Fibroblast of pulmonary artery (primary cell): Measurements from ENCODE around the gene IBA57.

ENCODE experiments used
- DNase-seq: peaks from one replicate; pipeline ENCODE4 v3.0.0-alpha.2; 2010; ENCODE audit warnings: low read depth
- H3K4me3 ChIP-seq: replicated peaks from 2 replicates; pipeline ENCODE4 v1.5.1; 2011; ENCODE audit warnings: low read depth, mild to moderate bottlenecking, control low read depth, low read length, moderate library complexity
- TF ChIP-seq, protein P1 (sequence below): IDR thresholded peaks from 2 replicates; pipeline ENCODE4 v1.5.1; 2011; ENCODE audit warnings: mild to moderate bottlenecking, control low read depth, low read length, inconsistent platforms; ENCODE audit errors: missing control alignments

Gene IBA57

DNA sequence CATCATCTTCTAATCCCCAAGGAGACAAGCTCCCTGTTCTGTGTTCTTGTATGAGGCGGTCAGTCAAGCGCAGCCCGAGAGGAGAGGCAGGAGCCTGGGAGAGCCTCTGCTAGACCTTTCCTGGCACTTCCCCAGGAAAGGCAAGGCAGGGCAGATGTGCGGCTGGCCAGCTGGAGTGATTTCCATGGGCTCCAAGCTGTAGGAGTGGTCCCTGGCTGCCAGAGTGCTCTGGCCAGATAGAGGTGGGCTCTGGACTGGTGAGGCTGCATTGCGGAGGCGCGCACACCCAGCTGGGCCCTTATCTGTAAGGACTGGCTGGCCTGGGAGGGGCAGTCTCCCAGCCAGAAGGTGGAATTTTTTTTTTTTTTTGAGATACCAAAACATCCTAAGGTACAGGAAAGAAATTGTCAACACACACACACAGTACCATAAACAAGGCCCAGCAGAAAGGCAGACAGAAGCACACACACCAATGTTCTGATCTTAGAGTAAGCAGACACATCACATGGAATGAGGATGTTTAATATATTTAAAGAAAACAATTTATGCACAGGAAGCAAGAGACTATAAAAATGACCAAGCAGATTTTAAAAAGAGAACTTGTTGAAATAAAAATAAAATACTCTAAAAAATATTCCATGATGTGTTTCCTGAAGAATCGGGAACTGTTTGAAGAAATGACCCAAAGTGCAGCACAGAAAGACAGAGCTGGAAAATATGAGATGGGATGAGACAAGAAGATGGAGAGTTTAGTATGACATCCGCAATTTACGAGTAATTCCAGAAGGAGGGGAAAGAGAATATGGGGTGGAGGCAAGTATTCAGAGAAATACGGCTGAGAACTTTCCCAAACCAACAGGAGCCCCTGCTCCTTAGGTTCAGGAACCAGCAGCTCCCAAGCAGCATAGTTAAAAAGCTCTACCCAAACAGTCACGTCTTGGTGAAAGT is 13.4 kb downstream of the IBA57 start:
- no peak for DNase-seq
- TF ChIP-seq, protein P1, sequence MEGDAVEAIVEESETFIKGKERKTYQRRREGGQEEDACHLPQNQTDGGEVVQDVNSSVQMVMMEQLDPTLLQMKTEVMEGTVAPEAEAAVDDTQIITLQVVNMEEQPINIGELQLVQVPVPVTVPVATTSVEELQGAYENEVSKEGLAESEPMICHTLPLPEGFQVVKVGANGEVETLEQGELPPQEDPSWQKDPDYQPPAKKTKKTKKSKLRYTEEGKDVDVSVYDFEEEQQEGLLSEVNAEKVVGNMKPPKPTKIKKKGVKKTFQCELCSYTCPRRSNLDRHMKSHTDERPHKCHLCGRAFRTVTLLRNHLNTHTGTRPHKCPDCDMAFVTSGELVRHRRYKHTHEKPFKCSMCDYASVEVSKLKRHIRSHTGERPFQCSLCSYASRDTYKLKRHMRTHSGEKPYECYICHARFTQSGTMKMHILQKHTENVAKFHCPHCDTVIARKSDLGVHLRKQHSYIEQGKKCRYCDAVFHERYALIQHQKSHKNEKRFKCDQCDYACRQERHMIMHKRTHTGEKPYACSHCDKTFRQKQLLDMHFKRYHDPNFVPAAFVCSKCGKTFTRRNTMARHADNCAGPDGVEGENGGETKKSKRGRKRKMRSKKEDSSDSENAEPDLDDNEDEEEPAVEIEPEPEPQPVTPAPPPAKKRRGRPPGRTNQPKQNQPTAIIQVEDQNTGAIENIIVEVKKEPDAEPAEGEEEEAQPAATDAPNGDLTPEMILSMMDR, result no peak
- no peak overlapping the region for H3K4me3 ChIP-seq

GRCh38 chr1:228180271-228180958 is 14.8 kb downstream of the IBA57 start:
- TF ChIP-seq, protein P1, result peak; percentile 33
- no peak for DNase-seq
- no peak overlapping the region for H3K4me3 ChIP-seq

GRCh38 chr1:228180959-228181644 is 15.5 kb downstream of the IBA57 start:
- no peak for DNase-seq
- no peak overlapping the region for H3K4me3 ChIP-seq
- TF ChIP-seq, protein P1, result no peak

DNA sequence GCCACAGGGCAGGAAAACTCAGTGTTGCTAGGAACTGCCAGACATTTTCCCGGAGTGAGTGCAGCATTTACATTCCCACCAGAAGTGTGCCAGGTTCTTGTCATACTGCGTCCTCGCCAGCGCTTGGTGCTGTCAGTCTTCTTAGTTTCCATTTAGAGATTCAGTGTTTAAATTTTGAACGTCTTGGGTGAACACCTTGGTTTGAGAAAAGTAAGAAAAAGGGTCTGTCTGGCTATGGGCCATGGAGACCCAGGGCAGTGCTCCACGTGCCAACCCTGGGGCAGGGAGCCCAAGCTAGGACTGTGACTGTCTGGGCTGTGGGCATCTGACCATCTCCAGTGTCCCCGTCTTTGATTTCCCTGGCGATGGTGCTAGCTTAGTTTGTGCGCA is 16.0 kb downstream of the IBA57 start:
- no peak for DNase-seq
- no peak overlapping the region for H3K4me3 ChIP-seq
- TF ChIP-seq, protein P1, result no peak

DNA sequence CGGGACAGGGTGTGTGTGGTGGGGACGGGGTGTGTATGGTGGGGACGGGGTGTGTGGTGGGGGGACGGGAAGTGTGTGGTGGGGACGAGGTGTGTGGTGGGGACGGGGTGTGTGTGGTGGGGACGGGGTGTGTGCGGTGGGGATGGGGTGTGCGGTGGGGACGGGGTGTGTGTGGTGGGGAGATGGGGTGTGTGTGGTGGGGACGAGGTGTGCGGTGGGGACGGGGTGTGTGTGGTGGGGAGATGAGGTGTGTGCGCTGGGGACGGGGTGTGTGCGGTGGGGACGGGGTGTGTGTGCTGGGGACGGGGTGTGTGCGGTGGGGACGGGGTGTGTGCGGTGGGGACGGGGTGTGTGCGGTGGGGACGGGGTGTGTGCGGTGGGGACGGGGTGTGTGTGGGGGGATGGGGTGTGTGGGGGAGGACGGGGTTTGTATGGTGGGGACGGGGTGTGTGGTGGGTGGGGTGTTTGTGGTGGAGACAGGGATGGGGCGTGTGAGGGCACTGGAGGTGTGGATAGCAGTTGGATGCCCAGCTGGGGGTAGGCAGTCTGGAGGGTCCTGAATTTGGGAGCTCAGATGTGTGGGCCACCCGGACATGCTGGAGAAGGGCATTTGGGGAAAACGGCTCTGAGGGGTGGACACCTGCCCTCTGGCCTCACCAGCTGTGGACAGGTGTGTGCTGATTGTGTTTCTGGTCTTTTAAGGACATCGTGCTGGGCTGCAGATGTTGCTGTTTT is 16.9 kb downstream of the IBA57 start:
- H3K4me3 ChIP-seq, result no peak overlapping the region
- TF ChIP-seq, protein P1, result no peak
- no peak for DNase-seq

GRCh38 chr1:228184152-228184551 is 18.5 kb downstream of the IBA57 start:
- TF ChIP-seq, protein P1, result no peak
- no peak for DNase-seq

More at GRCh38 chr1:228184152-228184551, 18.5 kb downstream of the IBA57 start:
- no peak overlapping the region for H3K4me3 ChIP-seq
